ENCODE measurements around the gene C22orf15. TPM values are rescaled to one million over a fixed set of nuclear protein-coding genes. Genes with fewer than 3 reads are reported as not detected.

C22orf15 gene
- total RNA-seq, 1 experiment from 2014 or later, result not detected

GRCh38 chr22:23775779-23776375 is 13.1 kb downstream of the C22orf15 start:
- POLR2A ChIA-PET, result interaction anchor here (2.8 kb wide), 1 partner anchor 9 kb away, joined by 6 read pairs; the partner anchor contains the start of gene CHCHD10
- Histone ChIP-seq H3K27ac (ENCODE audit: low read depth, low read length) (no peak overlapping the region), H3K9me3 (ENCODE audit: control insufficient read depth in 1 of 2, insufficient read depth in 1 of 2, low read depth in 1 of 2, low read length in 2 of 2) (no peaks in the 10 kb centered on the region), H4K20me1 (ENCODE audit: insufficient read depth) (no peaks in the 10 kb centered on the region), H3K4me2 (ENCODE audit: low read length) (no peak overlapping the region), H3K79me2 (ENCODE audit: insufficient read depth, low read length) (no peaks in the 10 kb centered on the region), H3K27me3 (ENCODE audit: insufficient read depth, low read length) (no peaks in the 10 kb centered on the region), H3K36me3 (ENCODE audit: control insufficient read depth in 1 of 2, insufficient read depth in 2 of 2, low read length in 2 of 2) (no peaks in the 10 kb centered on the region), H3K9me2 (ENCODE audit: insufficient read depth) (no peaks in the 10 kb centered on the region), H3K9ac (ENCODE audit: low read length) (no peak overlapping the region), H3K4me1 (ENCODE audit: control insufficient read depth in 1 of 2, insufficient read depth in 2 of 2, low read length in 2 of 2) (peaks cover 24 to 51% of the 10 kb centered on the region in 2 experiments), H3K4me3 (replicated peaks in 1 of 2; ENCODE audit: low read depth in 1 of 2, low read length in 2 of 2) (no peak overlapping the region), H2AFZ (ENCODE audit: low read depth, low read length, poor library complexity, severe bottlenecking) (no peak overlapping the region)
- intact Hi-C loops (cut with micrococcal nuclease), result no loop called here
- DNase-seq (ENCODE audit: low read depth, low spot score) (no peak), ATAC-seq (no peak)
- RAD21 ChIA-PET (ENCODE audit: low non-redundant PET in 1 of 2, low total read pairs in 2 of 2, uncharacterized antibody in 2 of 2, unreplicated experiment in 2 of 2), result no interaction called here
- CTCF ChIA-PET, result no interaction called here
- TF ChIP-seq EZH2 (IDR thresholded peaks at IDR 0.05) (no peak), SRF (IDR thresholded peaks at IDR 0.05; ENCODE audit: low read depth) (no peak)
- no TSS peak for BruUV-seq (replicated peaks)

GRCh38 chr22:23777776-23778576 is 15.2 kb downstream of the C22orf15 start:
- ChIA-PET POLR2A (interaction anchor here (2.8 kb wide), 1 partner anchor 11 kb away, joined by 6 read pairs; the partner anchor contains the start of gene CHCHD10), CTCF (no interaction called here), RAD21 (ENCODE audit: low non-redundant PET in 1 of 2, low total read pairs in 2 of 2, uncharacterized antibody in 2 of 2, unreplicated experiment in 2 of 2) (no interaction called here)
- H3K4me1 ChIP-seq (ENCODE audit: control insufficient read depth in 1 of 2, insufficient read depth in 2 of 2, low read length in 2 of 2), result peaks cover 22 to 47% of the 10 kb centered on the region in 2 experiments
- no TSS peak for BruUV-seq (replicated peaks)
- H3K4me2 ChIP-seq (ENCODE audit: low read length), result no peak overlapping the region
- no peak for ATAC-seq
- H3K27me3 ChIP-seq (ENCODE audit: insufficient read depth, low read length), result no peaks in the 10 kb centered on the region
- intact Hi-C loops (cut with micrococcal nuclease), result no loop called here
- H3K9me3 ChIP-seq (ENCODE audit: control insufficient read depth in 1 of 2, insufficient read depth in 1 of 2, low read depth in 1 of 2, low read length in 2 of 2), result no peaks in the 10 kb centered on the region
- DNase-seq (ENCODE audit: low read depth, low spot score), result no peak
- no peaks in the 10 kb centered on the region for H4K20me1 ChIP-seq (ENCODE audit: insufficient read depth)
- H3K9me2 ChIP-seq (ENCODE audit: insufficient read depth), result no peaks in the 10 kb centered on the region
- H3K4me3 ChIP-seq (replicated peaks in 1 of 2; ENCODE audit: low read depth in 1 of 2, low read length in 2 of 2), result no peak overlapping the region
- no peak overlapping the region for H3K27ac ChIP-seq (ENCODE audit: low read depth, low read length)
- no peak overlapping the region for H3K9ac ChIP-seq (ENCODE audit: low read length)
- no peak for TF ChIP-seq SIN3A (IDR thresholded peaks at IDR 0.05; ENCODE audit: low read depth)
- no peak for TF ChIP-seq RAD21 (IDR thresholded peaks at IDR 0.05; ENCODE audit: low read depth)
- H2AFZ ChIP-seq (ENCODE audit: low read depth, low read length, poor library complexity, severe bottlenecking), result no peak overlapping the region
- no peaks in the 10 kb centered on the region for H3K79me2 ChIP-seq (ENCODE audit: insufficient read depth, low read length)
- H3K36me3 ChIP-seq (ENCODE audit: control insufficient read depth in 1 of 2, insufficient read depth in 2 of 2, low read length in 2 of 2), result no peaks in the 10 kb centered on the region
